H1 (cell line): ENCODE results near the gene KRT17.

Experiments used
- CTCF ChIP-seq, 3 experiments: IDR thresholded peaks; 1 replicate in 2 of 3; 2 replicates in 1 of 3; pipeline versions ENCODE4 v1.5.1 to v1.6.1; 2011; ENCODE audit warnings: low read length in 3 of 3, mild to moderate bottlenecking in 3 of 3, inconsistent platforms in 2 of 3, low read depth in 1 of 3, moderate library complexity in 1 of 3; ENCODE audit not compliant: insufficient read depth in 1 of 3; ENCODE audit errors: control extremely low read depth in 1 of 3
- GABPA ChIP-seq: IDR thresholded peaks from 2 replicates; pipeline ENCODE4 v1.6.1; 2011; ENCODE audit warnings: mild to moderate bottlenecking, low read length, moderate library complexity, borderline replicate concordance; ENCODE audit not compliant: insufficient read depth
- POLR2A ChIP-seq, 2 experiments: IDR thresholded peaks; 1 replicate in 1 of 2; 2 replicates in 1 of 2; pipeline ENCODE4 v1.6.1; 2011; ENCODE audit warnings: low read depth in 2 of 2, low read length in 2 of 2, mild to moderate bottlenecking in 2 of 2; ENCODE audit errors: control extremely low read depth in 1 of 2

- TF ChIP-seq GABPA (no peak), CTCF (IDR thresholded peaks at IDR 0.05; ENCODE audit: control extremely low read depth in 1 of 3, insufficient read depth in 1 of 3, low read depth in 1 of 3, low read length in 3 of 3) (no peak), POLR2A (IDR thresholded peaks at IDR 0.05; ENCODE audit: control extremely low read depth in 1 of 2, low read depth in 2 of 2, low read length in 2 of 2) (no peak)
Measured at GRCh38 chr17:41614098-41614497, 10.3 kb downstream of the KRT17 start.
